PFSK-1 (cell line): ENCODE data around the gene METTL18.

Experiments
- POLR2AphosphoS5 ChIP-seq: IDR thresholded peaks from 2 replicates; pipeline ENCODE4 v1.6.1; 2012; ENCODE audit warnings: low read depth, mild to moderate bottlenecking, control low read depth, low read length, moderate library complexity
- REST ChIP-seq, 2 experiments: IDR thresholded peaks; 2 replicates each; pipeline versions ENCODE4 v1.6.1 to v1.8.0; 2011 to 2012; ENCODE audit warnings: low read depth in 2 of 2, low read length in 2 of 2, control low read depth in 1 of 2, inconsistent platforms in 1 of 2, mild to moderate bottlenecking in 1 of 2, moderate library complexity in 1 of 2; ENCODE audit not compliant: insufficient read depth in 1 of 2
- TAF1 ChIP-seq: IDR thresholded peaks from 2 replicates; pipeline ENCODE4 v1.6.1; 2012; ENCODE audit warnings: low read length, control low read depth, borderline replicate concordance; ENCODE audit not compliant: insufficient read depth

- no peak for TF ChIP-seq POLR2AphosphoS5
- no peak for TF ChIP-seq REST (IDR thresholded peaks at IDR 0.05; ENCODE audit: insufficient read depth in 1 of 2, low read depth in 2 of 2, low read length in 2 of 2)
- TF ChIP-seq TAF1 = no peak
Measured at GRCh38 chr1:169759038-169759437, 35.7 kb downstream of the METTL18 start.
